Measurements from ENCODE around the gene ZNF835. TPM values are rescaled to one million over a fixed set of nuclear protein-coding genes. Genes with fewer than 3 reads are reported as not detected.

Gene ZNF835
- total RNA-seq, 1 donor = 0.72 TPM

GRCh38 chr19:56625708-56626107 is 45.8 kb downstream of the ZNF835 start:
- no peak overlapping the region for H3K4me2 ChIP-seq (ENCODE audit: insufficient read depth, low read length)
- H3K27me3 ChIP-seq (ENCODE audit: insufficient read depth, low read length) = no peaks in the 10 kb centered on the region
- DNase-seq (ENCODE audit: insufficient read length, low spot score, missing footprints) = no peak
- no peak overlapping the region for H2AFZ ChIP-seq (ENCODE audit: low read length)
- peaks cover 12% of the 10 kb centered on the region for H3K36me3 ChIP-seq (ENCODE audit: insufficient read depth, low read length)
- H4K20me1 ChIP-seq (ENCODE audit: insufficient read depth, low read length) = no peaks in the 10 kb centered on the region
- no peaks in the 10 kb centered on the region for H3K9me3 ChIP-seq (ENCODE audit: low read depth, low read length)
- no peak overlapping the region for H3K27ac ChIP-seq (ENCODE audit: low read depth, low read length)
- no peak overlapping the region for H3K4me3 ChIP-seq (ENCODE audit: insufficient read depth, low read length)
- H3K79me2 ChIP-seq (ENCODE audit: insufficient read depth, low read length) = no peaks in the 10 kb centered on the region
- H3K4me1 ChIP-seq (ENCODE audit: insufficient read depth, low read length) = no peaks in the 10 kb centered on the region
- no peak for TF ChIP-seq CTCF (IDR thresholded peaks at IDR 0.05; ENCODE audit: extremely low read depth, low read depth, low read length)

- no peak for DNase-seq (ENCODE audit: insufficient read length, low spot score, missing footprints)
- no peaks in the 10 kb centered on the region for H4K20me1 ChIP-seq (ENCODE audit: insufficient read depth, low read length)
- H3K36me3 ChIP-seq (ENCODE audit: insufficient read depth, low read length) = peaks cover 12% of the 10 kb centered on the region
- H3K4me3 ChIP-seq (ENCODE audit: insufficient read depth, low read length) = no peak overlapping the region
- no peaks in the 10 kb centered on the region for H3K4me1 ChIP-seq (ENCODE audit: insufficient read depth, low read length)
- no peak for TF ChIP-seq CTCF (IDR thresholded peaks at IDR 0.05; ENCODE audit: extremely low read depth, low read depth, low read length)
- no peak overlapping the region for H3K27ac ChIP-seq (ENCODE audit: low read depth, low read length)
- H2AFZ ChIP-seq (ENCODE audit: low read length) = no peak overlapping the region
- no peaks in the 10 kb centered on the region for H3K27me3 ChIP-seq (ENCODE audit: insufficient read depth, low read length)
- H3K4me2 ChIP-seq (ENCODE audit: insufficient read depth, low read length) = no peak overlapping the region
- H3K79me2 ChIP-seq (ENCODE audit: insufficient read depth, low read length) = peaks cover 2% of the 10 kb centered on the region
- no peaks in the 10 kb centered on the region for H3K9me3 ChIP-seq (ENCODE audit: low read depth, low read length)
These were observed 48.6 kb downstream of the ZNF835 start for GRCh38 chr19:56623006-56623405.

- H3K27me3 ChIP-seq (ENCODE audit: insufficient read depth, low read length) = no peaks in the 10 kb centered on the region
- H3K4me3 ChIP-seq (ENCODE audit: insufficient read depth, low read length) = no peak overlapping the region
- H4K20me1 ChIP-seq (ENCODE audit: insufficient read depth, low read length) = no peaks in the 10 kb centered on the region
- H3K36me3 ChIP-seq (ENCODE audit: insufficient read depth, low read length) = peaks cover 12% of the 10 kb centered on the region
- no peak for DNase-seq (ENCODE audit: insufficient read length, low spot score, missing footprints)
- no peak overlapping the region for H3K4me2 ChIP-seq (ENCODE audit: insufficient read depth, low read length)
- peaks cover 2% of the 10 kb centered on the region for H3K79me2 ChIP-seq (ENCODE audit: insufficient read depth, low read length)
- H3K27ac ChIP-seq (ENCODE audit: low read depth, low read length) = no peak overlapping the region
- H2AFZ ChIP-seq (ENCODE audit: low read length) = no peak overlapping the region
- TF ChIP-seq CTCF (IDR thresholded peaks at IDR 0.05; ENCODE audit: extremely low read depth, low read depth, low read length) = no peak
- no peaks in the 10 kb centered on the region for H3K9me3 ChIP-seq (ENCODE audit: low read depth, low read length)
- no peaks in the 10 kb centered on the region for H3K4me1 ChIP-seq (ENCODE audit: insufficient read depth, low read length)
These were observed 49.2 kb downstream of the ZNF835 start for GRCh38 chr19:56622374-56622773.

GRCh38 chr19:56619121-56619520 is 52.4 kb downstream of the ZNF835 start:
- Histone ChIP-seq H3K9me3 (ENCODE audit: low read depth, low read length) (no peaks in the 10 kb centered on the region), H3K36me3 (ENCODE audit: insufficient read depth, low read length) (peaks cover 12% of the 10 kb centered on the region), H3K4me3 (ENCODE audit: insufficient read depth, low read length) (no peak overlapping the region), H3K79me2 (ENCODE audit: insufficient read depth, low read length) (peaks cover 2% of the 10 kb centered on the region), H3K27me3 (ENCODE audit: insufficient read depth, low read length) (no peaks in the 10 kb centered on the region), H3K4me1 (ENCODE audit: insufficient read depth, low read length) (no peaks in the 10 kb centered on the region), H2AFZ (ENCODE audit: low read length) (no peak overlapping the region), H4K20me1 (ENCODE audit: insufficient read depth, low read length) (no peaks in the 10 kb centered on the region), H3K4me2 (ENCODE audit: insufficient read depth, low read length) (no peak overlapping the region), H3K27ac (ENCODE audit: low read depth, low read length) (no peak overlapping the region)
- no peak for DNase-seq (ENCODE audit: insufficient read length, low spot score, missing footprints)
- TF ChIP-seq CTCF (IDR thresholded peaks at IDR 0.05; ENCODE audit: extremely low read depth, low read depth, low read length) = no peak

Data from osteoblast (primary cell).